HG02981 (cell line): ENCODE data around the gene ST8SIA1.
"Not testable (repeated sequence)": the region's sequence is repeated elsewhere in the genome, so short reads cannot be mapped to it uniquely, and the experiment has no call there.

Source experiments
- ATAC-seq: cut with Tn5 transposase; IDR thresholded peaks from one replicate; pipeline ENCODE4 v1.9.1; 2021; ENCODE audit warnings: mild to moderate bottlenecking, moderate library complexity; ENCODE audit not compliant: unreplicated experiment

The ST8SIA1 gene, protein sequence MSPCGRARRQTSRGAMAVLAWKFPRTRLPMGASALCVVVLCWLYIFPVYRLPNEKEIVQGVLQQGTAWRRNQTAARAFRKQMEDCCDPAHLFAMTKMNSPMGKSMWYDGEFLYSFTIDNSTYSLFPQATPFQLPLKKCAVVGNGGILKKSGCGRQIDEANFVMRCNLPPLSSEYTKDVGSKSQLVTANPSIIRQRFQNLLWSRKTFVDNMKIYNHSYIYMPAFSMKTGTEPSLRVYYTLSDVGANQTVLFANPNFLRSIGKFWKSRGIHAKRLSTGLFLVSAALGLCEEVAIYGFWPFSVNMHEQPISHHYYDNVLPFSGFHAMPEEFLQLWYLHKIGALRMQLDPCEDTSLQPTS

DNA sequence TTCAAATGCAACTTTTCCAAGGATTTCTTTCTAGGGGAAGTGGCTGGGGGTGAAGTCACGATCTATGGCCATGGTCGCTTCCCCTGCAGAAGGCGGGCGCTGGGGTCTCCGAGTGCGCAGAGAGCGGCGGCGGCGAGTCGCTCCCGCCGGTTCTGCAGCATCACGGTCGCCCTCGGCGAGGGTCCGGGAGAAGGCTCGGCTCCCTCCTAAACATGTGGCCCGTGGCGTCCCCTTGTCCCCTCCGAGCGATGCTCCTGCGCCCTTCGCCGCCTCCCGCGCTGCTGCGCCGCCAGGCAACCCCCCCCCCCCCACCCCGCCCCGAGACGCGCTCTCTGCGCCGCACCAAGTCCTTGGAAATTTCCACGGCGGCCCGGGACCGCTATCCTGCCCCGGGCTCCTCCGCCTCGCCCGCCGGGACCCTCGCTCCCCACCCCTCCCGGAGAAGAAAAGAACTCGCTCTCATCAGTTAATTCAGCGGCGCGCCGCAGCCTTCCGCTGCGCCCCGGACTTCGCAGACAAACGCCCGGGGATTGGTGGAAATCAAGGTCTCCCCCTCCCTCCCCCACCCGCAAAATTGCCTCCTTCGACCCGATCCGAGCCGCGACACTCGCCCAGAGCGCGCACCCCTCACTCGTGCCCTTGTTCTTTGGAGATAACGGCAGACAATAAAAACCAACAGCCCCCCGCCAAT, at the start of gene ST8SIA1:
ST8SIA1 (minus strand) TSS at position 298 of the 691 bp plus-strand sequence. CDS start 475 bp downstream, outside the sequence.
- ATAC-seq: no peak

DNA sequence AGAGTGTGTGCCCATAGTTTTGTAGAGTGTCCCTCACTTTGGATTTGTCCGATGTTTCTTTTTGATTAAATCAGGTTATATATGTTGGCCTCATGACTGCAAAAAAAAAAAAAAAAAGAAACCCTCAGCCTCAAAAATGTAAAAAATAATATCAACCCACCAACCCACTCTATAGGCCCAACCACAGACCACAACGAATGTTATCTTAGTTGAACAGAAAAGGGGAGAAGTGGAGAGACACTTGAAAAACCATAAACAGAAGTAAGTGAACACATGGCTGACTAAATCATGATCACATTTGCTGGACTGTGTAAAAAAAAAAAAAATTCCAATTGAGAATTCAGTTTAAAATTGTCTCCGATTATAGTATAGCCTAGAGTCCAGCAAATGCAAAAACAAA, 45.5 kb upstream of the ST8SIA1 start:
- ATAC-seq: no peak

DNA sequence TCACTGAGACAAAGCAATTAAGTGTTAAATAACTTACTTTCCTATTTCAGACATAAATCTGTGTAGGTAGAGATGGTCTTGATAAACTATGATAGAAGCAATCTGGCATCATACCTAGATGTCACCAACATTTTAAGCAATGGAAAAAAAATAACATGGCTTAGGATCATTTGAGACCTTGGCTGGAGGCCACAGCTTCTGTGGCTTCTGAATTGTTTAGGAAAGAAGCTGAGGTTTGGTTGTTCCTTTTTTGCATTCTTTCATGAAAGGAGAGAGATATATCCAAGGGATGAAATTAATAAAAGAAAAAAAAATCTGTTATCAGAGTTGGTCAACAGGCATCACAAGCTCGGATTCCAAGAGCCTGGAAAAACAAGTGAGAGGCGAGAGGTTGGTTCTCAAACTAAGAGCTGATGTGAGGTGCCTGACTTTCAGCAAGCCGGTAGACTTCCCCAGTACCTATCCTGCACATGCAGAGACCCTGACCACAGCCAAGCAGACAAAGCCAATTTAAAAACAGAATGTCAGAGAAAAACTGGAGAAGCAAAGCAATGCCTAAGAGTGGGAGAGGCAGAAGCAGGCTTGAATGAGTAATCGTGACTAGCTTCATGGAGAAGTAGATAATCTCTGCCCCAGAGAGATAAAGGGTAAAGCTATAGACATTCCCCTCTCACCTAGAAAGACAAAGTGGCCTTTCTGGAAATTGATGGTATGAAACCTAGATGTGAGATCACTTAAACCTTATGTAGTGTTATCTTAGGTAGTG, 43.4 kb upstream of the ST8SIA1 start:
- no peak for ATAC-seq

DNA sequence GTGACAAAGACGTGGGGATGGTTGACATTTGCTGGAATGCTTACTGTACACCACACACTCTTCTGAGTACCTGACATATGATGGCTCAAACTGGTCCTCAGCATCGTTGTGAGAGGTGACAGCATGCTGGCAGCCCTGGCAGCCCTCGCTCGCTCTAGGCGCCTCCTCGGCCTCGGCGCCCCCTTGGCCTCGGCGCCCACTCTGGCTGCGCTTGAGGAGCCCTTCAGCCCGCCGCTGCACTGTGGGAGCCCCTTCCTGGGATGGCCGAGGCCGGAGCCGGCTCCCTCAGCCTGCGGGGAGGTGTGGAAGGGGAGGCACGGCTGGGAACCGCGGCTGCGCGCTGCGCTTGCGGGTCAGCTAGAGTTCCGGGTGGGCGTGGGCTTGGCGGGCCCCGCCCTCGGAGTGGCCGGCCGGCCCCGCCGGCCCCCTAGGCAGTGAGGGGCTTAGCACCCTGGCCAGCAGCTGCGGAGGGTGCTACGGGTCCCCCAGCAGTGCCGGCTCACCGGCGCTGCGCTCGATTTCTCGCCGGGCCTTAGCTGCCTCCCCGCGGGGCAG, 42.2 kb upstream of the ST8SIA1 start:
- ATAC-seq: not testable (repeated sequence)

DNA sequence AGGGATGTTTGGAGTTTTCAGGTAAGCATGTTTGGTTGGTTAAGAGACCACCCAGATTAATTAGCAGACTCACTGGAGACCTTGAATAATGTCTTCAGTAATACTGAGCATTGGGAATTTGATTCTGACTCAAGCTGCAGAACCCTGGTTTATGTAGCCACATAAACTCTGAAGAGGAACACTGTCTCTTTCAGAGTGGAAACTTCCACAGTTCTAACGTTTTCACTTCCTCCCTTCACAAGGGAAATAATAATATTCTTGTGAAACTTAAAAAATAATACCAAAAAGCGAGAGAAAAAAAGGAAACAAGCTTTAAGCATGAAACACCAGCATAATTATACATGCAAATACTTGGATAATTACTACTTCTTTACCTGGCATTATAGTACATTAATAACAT, 40.0 kb upstream of the ST8SIA1 start:
- no peak for ATAC-seq

DNA sequence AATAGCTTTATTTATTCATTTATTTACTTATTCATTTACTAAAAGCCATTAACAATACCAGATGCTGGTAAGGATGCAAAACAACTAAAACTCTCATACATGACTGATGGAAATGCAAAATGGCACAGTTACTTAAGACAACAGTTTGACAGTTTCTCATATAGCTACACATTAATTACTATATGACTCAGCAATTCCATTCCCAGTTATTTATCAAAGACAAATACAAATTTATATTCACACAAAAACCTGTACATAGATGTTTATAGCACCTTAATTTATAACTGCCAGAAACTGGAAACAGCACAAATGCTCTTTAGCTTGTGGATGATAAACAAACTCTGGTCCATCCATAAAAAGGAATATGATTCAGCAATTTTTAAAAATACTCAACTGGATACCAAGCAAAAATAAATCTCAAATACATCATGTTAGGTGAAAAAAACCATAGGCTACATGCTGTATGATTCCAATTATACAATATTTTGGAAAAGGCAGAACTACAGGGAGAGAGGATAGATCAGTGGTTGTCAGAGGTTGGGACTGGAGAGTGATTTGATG, 37.9 kb upstream of the ST8SIA1 start:
- ATAC-seq: no peak

DNA sequence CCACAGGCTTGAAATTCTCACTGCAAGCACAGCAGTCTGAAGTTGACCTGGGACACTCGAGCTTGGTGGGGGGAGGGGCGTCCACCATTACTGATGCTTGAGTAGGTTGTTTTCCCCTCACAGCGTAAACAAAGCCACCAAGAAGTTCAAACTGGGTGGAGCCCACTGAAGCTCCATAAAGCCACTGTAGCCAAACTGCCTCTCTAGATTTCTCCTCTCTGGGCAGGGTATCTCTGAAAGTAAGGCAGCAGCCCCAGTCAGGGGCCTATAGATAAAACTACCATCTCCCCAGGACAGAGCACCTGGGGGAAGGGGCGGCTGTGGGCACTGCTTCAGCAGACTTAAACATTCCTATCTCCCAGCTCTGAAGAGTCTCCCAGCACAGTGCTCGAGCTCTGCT, 31.7 kb upstream of the ST8SIA1 start:
- no peak for ATAC-seq

DNA sequence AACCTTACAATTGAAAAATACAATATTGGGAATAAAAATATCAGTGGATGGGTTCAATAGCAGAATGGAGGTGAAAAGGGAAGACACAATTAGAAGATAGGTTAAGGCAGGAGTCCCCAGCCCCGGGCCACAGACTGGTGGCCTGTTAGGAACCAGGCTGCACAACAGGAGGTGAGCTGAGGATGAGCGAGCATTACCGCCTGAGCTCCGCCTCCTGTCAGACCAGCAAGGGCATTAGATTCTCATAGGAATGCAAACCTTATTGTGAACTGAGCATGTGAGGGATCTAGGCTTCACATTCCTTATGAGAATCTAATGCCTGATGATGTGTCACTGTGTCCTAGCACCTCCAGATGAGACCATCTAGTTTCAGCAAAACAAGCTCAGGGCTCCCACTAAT, 27.3 kb upstream of the ST8SIA1 start:
- ATAC-seq: no peak

DNA sequence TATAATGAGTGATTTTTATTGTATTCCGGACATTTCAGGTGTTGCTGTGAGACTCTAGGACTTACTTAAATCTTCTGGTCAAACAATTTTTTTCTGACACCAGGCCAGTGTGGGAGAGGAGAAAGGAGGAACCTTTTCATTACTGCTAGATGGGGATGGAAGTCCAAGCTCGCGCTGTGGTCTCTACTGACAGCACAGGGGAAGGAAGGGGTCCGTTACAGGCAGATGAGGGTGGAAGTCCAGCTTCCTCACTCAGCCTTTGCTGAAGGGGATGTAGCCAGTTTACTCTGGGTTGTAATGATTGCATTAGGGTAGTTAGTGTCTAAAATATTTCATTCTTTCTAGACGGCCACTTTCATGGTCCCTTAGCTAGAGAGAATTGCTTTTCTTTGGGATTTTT, 26.3 kb upstream of the ST8SIA1 start:
- no peak for ATAC-seq

DNA sequence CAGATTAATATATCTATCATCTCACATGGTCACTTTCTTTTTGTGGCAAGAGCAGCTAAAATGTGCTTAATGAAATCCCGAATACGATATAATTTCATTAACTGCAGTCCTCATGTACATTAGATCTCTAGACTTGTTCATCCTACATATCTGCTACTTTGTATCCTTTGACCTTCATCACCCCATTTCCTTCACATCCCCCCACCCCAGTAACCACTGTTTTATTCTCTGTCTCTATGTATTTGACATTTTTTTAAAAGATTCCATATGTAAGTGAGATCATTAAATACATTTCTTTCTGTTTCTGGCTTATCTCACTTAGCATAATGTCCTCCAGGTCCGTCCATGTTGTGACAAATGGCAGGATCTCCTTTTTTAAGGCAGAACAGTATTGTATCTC, 23.0 kb upstream of the ST8SIA1 start:
- no peak for ATAC-seq

DNA sequence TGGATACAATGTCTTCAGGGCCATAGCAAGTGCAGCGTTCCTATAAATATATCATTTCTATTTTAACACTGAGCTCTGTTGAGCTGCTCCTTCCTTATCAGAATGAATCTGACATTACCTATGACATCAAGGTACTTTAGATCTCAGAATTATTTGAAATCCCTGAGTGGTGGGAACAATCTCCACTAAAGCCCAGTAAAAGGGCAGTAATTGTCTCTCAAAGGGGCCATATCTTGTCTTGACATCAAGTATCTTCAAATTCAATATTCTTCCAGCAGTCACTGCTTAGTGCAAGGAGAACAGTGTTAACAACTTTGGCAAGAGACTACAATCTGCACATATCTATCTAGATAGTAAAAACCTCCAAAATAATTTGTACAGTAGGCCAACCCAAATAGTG, 21.7 kb upstream of the ST8SIA1 start:
- ATAC-seq: no peak

DNA sequence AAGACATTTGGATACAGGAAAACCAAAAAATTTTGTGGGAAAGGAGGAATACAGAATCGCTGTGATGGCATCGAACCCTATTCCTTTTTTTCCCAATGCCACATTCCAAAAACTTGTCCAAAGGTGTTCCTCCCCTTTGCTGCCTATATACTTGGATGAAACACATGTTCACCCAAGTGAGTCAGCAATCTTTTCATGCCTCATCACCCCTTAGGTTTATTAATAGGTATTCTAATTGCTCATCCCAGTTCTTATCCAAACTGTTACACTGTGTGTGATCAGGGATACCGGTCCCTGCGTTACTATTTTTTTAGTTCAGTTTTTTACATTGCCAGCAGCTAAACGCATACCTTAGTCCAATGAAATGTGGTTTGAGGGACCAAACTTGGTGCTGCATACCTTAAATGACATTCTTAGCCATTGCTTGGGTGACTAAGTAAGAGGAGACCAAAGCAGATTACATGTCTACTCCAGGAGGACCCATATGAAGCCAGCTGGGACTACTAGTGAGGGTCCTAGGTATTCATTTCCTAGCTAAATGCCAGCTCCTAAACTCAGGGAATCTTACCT, 20.6 kb upstream of the ST8SIA1 start:
- no peak for ATAC-seq

DNA sequence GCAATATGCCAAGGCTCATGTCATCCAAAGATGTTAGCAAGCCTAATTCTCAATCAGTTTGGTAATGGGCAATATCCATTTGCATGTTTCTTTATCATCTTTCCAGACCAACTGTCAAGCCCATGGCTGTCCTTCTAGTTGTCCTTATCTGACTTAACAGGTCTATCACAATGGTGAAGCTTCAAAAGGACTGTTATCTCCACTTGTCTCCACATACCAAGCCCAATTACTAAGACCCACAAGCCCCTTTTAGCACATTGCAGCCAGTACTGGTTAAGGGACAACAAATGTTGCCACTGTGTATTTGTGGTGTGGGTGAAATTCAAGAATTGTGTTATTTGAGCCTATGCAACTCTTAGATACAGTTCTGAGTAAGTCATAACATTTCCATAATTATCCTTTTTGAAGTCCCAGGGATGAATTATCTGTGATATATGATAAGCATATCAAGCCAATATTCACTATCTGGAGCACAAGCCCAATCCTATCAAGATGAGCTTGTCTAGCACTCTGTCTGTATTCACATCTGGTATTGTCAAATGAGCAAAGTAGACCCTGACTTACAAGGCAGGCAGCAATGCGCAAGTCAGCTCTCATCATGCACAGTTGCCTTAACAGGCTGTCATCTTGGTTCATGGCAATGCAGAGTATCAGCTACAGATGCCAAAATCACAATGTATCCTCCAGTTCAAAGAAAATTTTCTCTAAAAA, 19.3 kb upstream of the ST8SIA1 start:
- ATAC-seq: no peak

DNA sequence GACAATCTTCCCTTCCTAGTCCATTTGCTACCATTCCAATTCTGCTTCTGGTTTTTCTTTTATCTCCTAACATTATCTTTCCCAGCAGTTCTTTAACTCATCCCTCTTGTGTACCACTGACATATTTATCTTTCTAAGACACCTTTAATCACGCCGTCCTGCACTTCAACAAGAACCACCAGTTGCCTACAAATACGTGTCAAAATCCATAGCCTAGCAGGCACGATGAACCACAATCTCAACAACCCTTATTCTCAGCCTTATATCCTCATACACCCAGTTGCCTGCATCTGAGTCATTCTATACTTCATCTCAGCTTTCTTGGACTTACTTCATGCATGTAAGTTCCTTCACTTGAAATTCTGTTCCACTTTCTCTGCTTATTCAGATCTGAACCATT, 16.4 kb upstream of the ST8SIA1 start:
- no peak for ATAC-seq

DNA sequence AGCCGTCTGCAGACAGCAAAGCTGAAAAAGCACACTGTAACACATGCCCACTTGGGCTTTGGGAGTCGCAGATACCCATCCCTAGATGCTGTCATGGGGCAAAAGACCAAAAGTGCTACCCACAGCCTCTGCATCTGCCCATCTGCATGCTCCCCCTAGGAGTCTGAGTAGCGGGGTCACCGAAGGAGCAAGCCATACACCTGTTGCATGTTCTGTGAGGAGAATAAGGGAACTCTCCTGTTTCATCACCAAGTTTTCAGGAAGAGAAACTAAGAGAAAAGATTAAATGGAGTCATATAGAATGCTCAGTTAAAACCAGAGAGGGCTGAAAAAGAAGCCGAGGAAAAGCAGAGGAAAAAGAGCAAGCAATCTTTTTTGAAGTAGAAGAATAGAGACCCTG, 13.7 kb upstream of the ST8SIA1 start:
- no peak for ATAC-seq

DNA sequence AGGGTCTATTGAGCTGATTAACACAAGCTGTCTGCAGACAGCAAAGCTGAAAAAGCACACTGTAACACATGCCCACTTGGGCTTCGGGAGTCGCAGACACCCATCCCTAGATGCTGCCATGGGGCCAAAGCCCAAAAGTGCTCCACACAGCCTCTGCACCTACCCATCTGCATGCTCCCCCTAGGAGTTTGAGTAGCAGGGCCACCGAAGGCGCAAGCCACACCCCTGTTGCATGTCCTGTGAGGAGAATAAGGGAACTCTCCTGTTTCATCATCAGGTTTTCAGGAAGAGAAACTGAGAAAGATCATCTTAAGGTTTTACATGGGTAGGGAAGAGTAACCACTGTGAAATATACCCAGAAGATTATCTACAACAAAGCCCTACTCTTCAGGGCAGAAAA, 5.6 kb upstream of the ST8SIA1 start:
- ATAC-seq: no peak

DNA sequence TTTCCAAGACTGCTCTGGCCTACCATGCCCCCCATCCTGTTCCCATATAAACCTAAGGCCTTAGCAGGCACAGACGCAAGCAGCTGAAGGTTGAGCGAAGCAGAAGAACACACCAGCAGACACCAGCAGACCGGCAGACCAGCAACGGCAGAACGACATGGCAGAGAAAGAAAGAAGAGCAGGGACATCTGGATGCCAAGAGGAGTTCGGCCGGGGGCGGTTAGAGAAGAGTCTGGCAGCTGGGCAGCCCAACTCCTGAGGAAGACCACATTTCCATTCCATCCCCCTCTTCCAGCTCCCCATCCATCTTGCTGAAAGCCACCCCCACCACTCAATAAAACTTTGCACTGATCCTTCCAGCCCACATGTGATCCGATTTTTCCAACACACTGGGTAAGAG, 5.2 kb upstream of the ST8SIA1 start:
- ATAC-seq: no peak

DNA sequence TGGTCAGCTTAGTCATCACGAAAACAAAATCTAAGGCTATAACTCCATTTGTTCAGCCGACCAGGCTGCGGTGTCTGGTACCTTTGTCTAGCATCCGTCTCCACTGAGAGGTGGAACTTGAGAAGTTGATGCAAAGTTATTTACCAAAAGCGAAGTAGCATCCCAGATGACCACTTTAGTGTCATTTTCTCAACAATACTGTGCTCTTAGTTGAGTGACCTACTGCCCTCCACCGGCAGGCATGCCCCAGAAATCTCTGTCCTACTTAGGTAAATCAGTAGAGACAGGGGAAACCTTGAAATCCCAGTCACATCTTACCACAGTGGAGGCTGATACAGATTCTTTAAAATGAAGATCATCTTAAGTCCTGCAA, 1.3 kb upstream of the ST8SIA1 start:
- peak; percentile 11 for ATAC-seq

DNA sequence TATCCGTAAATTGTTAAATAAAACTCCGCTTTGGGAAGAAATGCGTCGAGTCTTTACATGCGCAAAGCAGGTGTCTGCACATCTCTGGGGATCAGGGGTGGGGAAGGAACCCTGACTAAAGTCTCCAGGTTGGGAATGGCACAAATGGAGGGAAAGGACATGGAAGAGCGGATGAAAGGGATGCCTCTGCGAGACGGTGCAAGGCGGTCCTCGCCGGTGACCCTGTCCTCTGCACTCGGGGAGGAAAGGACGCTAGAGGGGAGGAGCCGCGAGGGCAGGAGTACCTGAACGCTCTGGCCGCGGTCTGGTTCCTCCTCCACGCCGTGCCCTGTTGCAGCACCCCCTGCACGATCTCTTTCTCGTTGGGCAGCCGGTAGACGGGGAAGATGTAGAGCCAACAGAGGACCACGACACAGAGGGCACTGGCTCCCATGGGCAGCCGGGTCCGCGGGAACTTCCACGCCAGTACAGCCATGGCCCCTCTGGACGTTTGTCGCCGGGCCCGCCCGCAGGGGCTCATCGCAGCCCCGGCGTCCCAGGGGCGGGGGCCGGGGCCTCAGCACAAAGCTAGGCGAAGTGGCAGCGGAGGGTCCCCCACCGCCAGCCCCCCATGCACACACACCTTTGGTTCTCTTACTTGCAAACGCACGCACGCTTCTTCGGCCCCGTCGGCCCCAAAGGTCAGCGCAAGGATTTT, 646 bp downstream of the ST8SIA1 start:
- no peak for ATAC-seq
